ENCODE results near the gene ATP7B. TPM values are rescaled to one million over a fixed set of nuclear protein-coding genes. Genes with fewer than 3 reads are reported as not detected.

The ATP7B gene
- total RNA-seq, 1 donor from 2014 or later: 15.9 TPM

DNA sequence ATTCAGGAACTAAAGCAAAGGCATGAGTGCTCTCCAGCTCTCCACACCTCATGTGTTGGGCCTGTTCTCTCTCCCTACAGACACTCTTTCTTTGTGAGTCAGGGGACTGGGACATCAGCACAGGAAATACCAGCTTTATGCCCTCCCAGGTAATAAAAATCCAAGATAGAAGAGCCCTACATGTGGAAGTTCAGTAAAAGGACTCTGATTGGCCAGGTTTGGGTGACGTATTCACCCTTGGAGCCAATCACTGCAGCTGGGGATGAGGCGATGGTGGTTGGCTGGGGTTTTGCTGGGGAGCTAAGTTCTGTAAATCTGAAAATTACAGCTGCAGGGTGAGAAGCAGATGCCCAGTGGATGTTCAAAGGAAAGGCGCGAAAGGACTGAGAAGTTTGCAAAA, 117.0 kb downstream of the ATP7B start:
- no peak for DNase-seq (ENCODE audit: low read depth)

DNA sequence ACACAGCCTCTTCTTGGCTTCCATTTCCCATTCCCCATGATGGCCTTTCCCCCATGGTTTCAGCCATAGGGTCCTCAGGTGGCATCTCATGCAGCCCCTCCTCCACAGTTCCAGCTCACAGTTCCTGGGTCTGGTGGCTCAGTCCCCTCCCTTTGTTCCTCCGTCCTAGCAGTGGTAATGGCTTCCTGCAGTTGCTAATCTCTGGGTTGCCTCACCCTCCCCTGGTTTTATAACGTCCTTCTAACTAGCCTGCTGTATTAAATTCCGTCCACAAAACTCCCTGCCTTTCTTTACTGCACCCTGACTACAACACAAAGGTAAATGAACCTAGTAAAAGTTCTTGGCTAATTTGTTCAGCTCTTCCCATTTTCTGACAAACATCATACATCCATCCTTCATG, 118.6 kb downstream of the ATP7B start:
- no peak for DNase-seq (ENCODE audit: low read depth)

DNA sequence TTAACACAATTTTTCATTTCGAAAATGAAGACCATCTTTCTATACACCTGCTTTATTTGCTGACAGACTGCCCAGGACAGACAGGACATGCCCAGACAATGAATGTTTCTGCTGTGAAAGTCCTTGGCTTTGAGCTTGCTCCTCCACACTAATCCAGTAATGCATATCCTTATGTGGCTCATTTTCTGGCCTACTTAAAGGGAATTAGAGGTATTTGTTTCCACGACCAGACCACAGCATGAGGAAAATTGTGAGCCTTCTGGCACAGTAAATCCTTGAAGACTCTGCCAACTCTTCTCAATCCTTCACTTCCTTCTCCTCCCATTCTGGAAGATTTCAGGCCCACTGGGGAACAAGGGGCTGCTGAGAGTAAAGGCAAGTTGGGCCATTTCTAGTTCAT, 123.8 kb downstream of the ATP7B start:
- DNase-seq (ENCODE audit: low read depth): no peak

DNA sequence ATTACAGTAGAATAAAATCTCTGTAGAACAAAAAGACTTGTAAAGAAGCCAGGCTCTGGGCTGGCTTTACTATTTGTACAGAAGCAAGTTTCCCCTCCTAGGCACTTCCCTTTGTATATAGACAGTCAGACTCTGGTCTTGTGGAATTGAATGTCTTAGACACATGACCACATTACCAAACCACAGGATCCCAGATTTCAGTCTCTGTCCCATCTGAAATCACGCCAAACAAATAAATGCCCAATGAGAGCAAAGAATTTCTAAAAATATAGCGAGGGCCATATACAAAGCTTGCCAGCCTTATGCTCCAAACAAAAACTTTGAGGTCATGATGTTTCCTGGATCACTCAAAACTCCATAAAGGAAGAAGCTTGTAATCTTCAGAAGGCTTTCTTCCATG, 125.6 kb downstream of the ATP7B start:
- DNase-seq (ENCODE audit: low read depth): no peak

DNA sequence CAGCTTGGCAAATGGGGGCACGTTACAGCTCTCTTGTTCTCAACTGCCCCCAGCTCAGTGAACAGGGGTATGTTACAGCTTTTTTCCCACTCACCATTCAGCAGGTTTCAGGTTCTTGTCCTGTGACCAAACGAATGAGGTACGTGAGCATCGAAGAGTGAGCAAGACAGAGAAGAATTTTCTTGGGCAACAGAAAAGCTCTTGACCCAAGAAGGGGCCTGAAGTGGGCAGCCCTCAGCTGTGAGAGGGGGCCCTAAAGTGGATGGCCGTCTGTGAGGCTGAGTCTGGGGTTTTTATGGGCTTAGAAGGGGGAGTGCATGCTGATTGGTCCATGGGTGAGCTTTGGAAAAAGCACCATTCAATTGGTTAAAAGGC, 128.0 kb downstream of the ATP7B start:
- no peak for DNase-seq (ENCODE audit: low read depth)

Other genes with a start within 250 kb of the ATP7B start
- 7.3 and 8.0 TPM in 2 replicates for gene DHRS12, start 207.3 kb downstream of the ATP7B start, total RNA-seq
- gene TMEM272, start 166.3 kb downstream of the ATP7B start, total RNA-seq: not detected in 2 replicates
- not detected in 2 replicates for gene CCDC70, start 149.5 kb downstream of the ATP7B start, total RNA-seq
- gene ALG11, start 948 bp upstream of the ATP7B start, total RNA-seq: 23.8 and 41.3 TPM in 2 replicates
- 12.7 and 35.0 TPM in 2 replicates for gene UTP14C, start 13.2 kb upstream of the ATP7B start, total RNA-seq
- gene NEK5, start 117.6 kb upstream of the ATP7B start, total RNA-seq: 0.17 and 1.4 TPM in 2 replicates
- gene NEK3, start 148.1 kb upstream of the ATP7B start, total RNA-seq: 9.6 and 11.9 TPM in 2 replicates

All from renal cortical epithelial cell (primary cell).